COR-L47 (cell line): ENCODE results near the gene RHOD.

Source experiments
- DNase-seq: peaks from one replicate; lab custom pipeline; 2025; lab: John Stamatoyannopoulos, UW

Gene RHOD

DNA sequence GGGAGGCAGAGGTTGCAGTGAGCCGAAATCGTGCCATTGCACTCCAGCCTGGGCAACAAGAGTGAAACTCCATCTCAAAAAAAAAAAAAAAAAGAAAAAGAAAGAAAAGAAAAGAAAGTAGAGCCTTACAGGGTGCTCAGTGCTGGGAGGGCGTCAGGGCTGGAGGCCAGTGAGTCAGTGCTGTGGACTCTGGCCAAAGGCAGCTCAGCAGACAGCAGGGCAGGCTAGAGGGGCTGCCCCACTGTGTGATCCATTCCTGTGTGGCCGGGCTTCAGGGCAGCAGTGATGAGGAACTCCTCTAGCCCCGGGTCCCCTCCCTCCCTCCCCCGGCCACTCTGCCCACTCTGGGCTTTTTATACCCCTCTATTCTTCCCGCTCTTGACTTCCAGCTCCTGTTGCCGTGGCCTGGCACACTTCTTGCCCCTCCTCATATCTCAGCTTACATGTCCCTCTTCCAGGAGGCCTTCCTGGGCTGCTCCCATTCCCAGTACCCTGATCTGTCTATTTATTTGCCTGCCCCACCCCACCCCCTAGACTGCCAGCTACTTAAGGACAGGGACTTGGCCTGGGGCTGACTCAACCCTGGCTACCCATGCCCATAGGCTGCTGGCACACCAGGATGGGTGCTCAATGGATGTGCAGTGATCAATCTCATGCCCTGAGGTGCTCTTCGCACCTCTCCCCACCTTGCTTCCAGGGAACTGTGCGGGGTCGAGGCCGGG is 23.7 kb upstream of the RHOD start:
- DNase-seq: no peak

DNA sequence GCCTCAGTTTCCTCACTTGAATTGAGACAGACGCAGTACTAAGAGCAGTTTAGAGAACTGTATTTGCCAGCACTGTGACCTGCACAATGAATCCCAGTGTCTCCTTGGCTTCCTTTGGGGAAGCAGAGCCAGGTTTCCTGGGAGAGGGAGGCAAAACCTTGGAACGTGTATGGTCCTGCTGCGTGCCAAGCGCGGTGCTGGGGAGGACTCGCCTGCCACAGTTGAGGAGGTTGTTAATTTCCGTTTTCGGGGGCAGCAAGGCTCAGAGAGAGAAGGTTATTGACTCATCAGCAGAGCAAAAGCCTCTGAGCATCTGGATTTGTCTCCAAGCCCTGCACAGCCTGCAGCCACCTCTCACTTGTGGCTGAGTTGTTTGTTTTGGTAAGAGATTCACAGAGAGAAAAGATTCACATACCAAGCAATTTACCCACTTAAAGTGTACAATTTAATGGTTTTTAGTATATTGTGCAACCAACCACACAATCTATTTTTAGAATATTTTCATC is 22.9 kb upstream of the RHOD start:
- DNase-seq: no peak

- no peak for DNase-seq
Observed at GRCh38 chr11:67034350-67034749, 22.3 kb upstream of the RHOD start.

DNA sequence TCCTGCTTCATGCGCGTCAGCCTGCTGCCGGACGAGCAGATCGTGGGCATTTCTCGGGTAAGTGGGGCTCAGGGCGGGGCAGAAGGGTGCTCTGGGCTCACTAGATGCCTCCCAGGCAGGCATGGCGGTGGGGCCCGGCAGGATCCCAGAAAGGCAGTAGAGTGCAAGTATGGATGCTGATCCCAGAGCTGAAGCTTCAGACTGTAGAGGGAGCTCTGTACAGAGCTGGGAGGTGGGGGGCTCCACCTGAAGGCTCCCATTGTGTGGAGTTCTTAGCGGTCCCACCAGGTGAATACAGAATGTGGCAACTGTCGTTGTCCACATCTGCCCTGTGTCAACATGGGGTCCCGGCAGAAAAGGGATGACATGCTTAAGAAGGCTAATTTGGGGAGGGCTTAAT is 16.5 kb upstream of the RHOD start:
- DNase-seq: no peak

GRCh38 chr11:67041602-67042001 is 15.0 kb upstream of the RHOD start:
- no peak for DNase-seq

GRCh38 chr11:67043572-67044349 is 12.9 kb upstream of the RHOD start:
- no peak for DNase-seq

DNA sequence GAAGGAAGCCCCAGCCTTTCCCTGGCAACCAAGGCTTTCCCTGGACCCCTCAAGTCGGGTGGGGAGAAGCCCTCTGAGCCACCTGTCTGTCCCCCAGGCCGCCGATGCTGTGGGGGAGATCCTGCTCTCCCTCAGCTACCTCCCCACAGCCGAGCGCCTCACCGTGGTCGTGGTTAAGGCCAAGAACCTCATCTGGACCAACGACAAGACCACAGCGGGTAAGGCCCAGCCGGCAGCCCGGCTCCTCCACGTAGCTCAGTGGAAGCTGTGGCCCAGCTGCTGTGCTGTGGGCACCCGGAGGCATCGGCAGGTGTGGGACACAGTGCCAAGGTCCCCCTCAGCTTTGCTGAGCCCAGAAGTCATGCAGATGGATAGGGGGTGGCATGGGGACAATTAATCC is 12.2 kb upstream of the RHOD start:
- DNase-seq: no peak

GRCh38 chr11:67045314-67045713 is 11.3 kb upstream of the RHOD start:
- no peak for DNase-seq

DNA sequence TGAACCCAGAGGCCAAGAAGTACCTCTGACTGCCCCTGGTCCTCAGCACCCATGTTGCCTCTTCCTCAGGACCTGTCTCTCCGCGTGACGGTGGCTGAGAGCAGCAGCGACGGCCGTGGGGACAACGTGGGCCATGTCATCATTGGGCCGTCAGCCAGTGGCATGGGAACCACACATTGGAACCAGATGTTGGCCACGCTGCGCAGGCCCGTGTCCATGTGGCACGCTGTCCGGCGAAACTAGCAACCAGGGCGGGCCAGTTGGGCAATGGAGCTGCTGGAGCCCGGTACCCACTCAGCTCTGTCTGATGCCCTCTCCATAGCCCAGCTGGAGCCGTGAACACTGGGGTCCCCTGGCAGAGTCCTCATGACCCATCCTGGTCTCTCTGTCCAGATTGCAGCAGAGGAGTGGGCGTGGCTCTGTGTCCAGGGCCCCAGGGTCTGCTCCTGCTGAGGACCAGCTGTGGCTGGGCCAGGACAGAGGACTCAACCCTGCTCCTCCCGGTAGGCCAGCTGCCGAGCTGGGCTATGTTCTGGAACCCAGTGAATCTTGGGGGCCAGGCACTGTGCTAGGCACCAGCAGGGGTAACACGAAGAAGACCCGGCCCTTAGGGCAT is 8.0 kb upstream of the RHOD start:
- no peak for DNase-seq

DNA sequence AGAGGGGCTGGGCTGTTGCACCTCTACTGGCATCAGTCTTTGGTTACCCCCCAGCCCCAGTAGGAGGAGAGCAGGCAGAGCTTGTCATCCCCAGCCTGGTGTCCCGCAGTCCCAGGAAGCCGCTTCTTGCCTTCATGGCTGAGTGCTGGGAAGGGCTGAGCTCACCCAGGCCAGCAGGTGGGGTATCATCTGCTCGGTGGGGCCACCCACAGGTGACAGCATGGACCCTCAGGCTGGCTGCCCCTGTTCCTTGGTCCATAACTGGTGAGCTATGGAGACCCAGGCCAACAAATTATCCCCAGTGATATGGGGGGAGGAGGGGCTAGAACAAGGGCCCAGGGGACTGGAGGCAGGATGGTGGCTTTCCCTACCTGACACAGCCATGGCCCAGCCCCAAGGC is 6.5 kb upstream of the RHOD start:
- DNase-seq: no peak

- DNase-seq: no peak
Observed at GRCh38 chr11:67051180-67051893, 5.3 kb upstream of the RHOD start.

DNA sequence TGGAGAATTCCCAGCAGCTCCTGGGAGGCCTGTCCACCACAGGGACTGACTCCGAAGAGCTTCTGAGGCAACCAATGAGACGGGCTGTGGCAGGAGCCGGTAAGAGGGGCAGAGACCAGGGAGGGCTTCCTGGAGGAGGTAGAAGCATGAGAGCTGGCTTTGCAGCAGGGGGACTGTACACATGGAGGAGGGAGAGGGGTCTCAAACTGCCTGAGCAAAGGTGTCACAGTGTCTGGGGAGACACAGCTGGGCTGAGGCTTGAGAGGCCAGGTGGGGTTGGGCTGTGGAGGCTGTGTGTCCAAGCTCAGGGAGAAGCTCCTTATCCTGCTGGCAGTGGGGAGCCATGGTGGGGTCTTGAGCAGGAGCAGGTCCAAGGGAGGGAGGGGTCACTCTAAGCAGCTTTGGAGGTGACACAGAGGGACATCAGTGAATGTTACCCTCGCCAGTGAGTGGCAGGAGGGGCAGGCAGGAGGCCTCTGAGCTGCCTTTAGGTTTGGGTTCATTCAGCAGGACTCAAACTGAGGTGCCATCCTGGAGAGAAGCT is 4.6 kb upstream of the RHOD start:
- no peak for DNase-seq

DNA sequence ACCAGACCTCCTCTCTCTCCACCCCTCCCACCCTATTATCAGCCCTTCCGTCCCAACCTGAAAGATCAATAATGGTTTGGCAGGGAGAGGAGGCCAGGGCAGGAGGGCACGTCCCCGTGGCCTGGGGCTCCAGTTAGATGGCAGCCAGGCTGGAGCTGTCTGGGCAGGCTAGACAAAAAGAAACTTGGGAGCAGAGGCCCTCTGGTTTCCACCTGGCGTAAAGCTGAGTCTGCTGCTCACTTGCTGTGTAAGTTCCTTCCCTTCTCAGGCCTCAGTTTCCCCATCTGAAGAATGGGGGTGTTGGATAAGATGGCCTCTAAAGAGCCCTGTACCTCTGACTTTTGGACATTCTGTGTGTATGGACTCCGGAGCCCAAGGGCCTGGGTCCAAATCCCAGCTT is 3.8 kb upstream of the RHOD start:
- DNase-seq: no peak

DNA sequence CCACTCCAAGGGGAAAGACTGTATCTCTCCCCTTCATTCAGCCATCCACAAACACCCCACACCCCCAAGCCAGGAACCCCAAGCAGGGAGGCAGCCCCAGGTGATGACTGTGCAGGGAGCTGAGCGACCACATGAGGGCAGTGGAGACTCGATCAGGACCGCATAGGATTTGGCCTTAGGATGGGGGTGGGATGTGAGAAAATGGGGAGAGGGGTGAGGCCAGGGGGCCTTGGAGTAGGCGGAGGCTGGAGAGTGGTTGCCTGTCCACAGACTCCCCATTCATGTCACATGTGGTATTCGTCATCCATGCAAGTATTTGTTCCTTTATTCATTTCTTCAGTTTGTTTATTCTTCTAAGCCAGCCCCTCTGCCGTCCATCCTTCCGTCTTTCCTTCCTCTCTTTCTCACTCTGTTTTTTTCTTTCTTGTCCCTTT is 2.7 kb upstream of the RHOD start:
- DNase-seq: peak; percentile 7

- DNase-seq: no peak
Observed at GRCh38 chr11:67054346-67054835, 2.3 kb upstream of the RHOD start.

DNA sequence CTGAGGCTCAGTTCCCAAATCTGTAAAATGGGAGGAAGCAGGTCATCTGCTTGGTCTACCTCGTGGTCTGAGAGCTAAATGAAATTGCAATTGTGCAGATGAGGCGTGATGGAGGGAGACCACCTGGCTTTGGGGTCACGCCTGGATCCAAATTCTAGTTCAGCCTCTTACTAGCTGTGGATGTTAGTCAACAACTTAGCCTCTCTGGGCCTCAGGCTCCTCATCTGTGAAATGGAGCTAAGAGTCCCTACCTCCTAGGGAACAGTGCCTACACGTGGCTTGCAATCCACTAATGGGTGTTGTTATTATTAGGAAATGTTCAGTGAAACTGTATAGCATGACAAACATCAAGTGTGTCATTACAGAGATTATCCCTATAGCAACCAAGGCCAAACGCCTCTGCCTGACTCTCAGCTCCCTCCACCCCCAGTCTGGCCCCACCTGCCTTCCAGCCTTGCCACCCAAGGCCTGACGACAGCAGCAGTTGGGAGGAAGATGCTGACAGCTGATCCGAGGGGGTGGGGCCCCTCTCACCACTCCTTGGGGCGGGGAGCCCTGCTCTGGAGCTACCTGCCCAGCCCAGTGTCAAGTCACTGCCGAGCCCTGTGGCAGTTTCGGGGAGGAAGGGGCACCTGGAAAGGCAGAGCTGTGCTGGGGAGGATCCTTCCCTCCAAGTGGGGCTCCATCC is 1.7 kb upstream of the RHOD start:
- peak; percentile 82 for DNase-seq

DNA sequence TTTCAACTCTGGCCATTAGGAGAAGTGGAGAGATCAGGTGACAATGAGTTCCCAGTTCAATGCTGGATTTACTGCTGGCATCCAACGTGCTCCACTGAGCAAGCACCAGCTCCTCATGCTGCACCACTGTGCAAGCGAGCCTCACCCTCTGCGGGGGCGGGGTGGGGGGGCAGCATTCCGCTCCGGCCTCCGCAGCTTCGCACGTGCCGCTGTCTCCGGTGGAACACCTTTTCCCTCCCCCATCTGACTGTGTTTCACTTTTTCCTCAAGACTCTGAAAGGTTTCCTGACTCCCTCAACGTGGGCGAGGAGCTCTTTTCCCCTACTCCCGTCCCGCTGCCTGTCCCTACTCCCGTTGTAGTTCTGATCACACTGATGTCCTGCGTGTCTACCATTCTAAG is 835 bp upstream of the RHOD start:
- no peak for DNase-seq

GRCh38 chr11:67057205-67057672 is 592 bp downstream of the RHOD start:
- DNase-seq: no peak

GRCh38 chr11:67058506-67058905 is 1.9 kb downstream of the RHOD start:
- no peak for DNase-seq

GRCh38 chr11:67059671-67060070 is 3.0 kb downstream of the RHOD start:
- no peak for DNase-seq

DNA sequence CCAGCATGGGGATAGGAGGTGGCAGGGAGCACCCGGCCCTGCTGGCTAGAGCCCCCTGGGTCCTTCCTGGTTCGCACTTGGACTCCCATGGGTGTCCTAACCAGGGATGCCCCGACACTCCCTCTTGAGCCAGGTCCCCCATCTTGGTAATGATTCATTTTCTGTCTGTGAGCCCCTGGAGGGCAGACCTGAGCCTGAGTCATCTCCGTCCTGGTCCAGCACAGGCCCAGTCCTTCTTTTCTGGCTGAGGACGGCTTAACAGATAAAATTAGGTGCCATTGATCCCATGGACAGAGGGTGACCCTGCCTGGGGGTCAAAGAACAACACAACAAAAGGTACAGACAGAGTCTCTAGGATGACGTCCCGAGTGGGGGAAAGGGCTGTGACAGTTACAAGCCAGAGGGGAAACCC is 3.5 kb downstream of the RHOD start:
- DNase-seq: no peak
